Muscle of back (tissue), 11 donors: ENCODE data around the gene AJM1. TPM values are rescaled to one million over a fixed set of nuclear protein-coding genes. Genes with fewer than 3 reads are reported as not detected.

ENCODE experiments used
- DNase-seq, 3 donors: peaks; one replicate each; pipeline versions ENCODE4 v3.0.0 to v3.0.0-alpha.2; 2013
- polyA plus RNA-seq, 10 donors: library from polyadenylated mRNA; unstranded; fragments of 120-200 nt; gene quantifications; one replicate each; pipeline ENCODE4 v1.2.1, GENCODE V29; 2013; ENCODE audit not compliant: insufficient read length in 10 of 10

AJM1 gene
- polyA plus RNA-seq, 10 donors: 1.3 to 2.1 (median 1.7) TPM

- no peak for DNase-seq
Measured at GRCh38 chr9:136853596-136854112, 11.4 kb downstream of the AJM1 start.

DNA sequence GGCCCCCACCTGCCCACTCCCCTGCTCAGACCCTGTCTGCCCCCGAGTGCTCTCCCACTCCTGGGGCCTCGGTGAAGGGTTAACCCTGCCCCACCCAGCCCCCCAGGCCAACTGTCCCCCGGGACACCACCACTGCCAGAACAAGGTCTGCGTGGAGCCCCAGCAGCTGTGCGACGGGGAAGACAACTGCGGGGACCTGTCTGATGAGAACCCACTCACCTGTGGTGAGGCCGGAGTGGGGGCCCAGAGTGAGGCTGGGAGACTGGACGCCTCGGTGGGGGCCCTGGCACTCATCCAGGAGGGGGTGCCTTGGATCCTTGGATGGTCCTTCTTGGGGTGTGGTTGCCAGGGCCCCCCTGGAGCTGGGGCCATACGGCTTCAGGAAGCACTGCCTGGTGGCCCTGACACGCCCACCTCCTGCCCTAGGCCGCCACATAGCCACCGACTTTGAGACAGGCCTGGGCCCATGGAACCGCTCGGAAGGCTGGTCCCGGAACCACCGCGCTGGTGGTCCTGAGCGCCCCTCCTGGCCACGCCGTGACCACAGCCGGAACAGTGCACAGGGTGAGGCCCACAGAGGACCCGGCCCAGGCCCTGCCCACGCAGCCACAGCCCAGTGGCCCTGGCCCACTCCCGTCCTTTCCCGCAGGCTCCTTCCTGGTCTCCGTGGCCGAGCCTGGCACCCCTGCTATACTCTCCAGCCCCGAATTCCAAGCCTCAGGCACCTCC is 12.0 kb downstream of the AJM1 start:
- DNase-seq: peak in 1 of 3 donors; percentile 32

- no peak for DNase-seq
Measured at GRCh38 chr9:136854842-136855460, 12.7 kb downstream of the AJM1 start.

GRCh38 chr9:136855461-136856078 is 13.3 kb downstream of the AJM1 start:
- DNase-seq: peak in 1 of 3 donors; percentile 27

- no peak for DNase-seq
Measured at GRCh38 chr9:136856079-136856476, 13.8 kb downstream of the AJM1 start.

DNA sequence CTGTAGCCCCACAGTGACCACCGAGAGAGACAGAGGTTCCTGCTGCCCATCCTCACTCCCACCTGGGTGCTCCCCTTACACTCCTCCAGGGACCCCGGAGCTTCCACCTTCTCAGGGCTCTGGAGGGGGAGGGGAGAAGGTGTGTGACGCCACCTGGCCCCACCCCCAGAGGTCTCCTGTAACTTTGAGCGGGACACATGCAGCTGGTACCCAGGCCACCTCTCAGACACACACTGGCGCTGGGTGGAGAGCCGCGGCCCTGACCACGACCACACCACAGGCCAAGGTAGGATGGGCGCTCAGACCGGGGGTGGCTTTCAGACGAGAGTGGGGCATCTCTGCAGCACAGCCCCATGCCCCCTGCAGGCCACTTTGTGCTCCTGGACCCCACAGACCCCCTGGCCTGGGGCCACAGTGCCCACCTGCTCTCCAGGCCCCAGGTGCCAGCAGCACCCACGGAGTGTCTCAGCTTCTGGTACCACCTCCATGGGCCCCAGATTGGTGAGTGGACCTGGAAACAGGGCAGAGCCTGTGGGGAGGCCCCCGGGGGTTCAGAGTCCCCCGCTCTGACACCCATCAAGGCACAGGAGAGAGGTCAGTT is 14.4 kb downstream of the AJM1 start:
- DNase-seq: no peak

DNA sequence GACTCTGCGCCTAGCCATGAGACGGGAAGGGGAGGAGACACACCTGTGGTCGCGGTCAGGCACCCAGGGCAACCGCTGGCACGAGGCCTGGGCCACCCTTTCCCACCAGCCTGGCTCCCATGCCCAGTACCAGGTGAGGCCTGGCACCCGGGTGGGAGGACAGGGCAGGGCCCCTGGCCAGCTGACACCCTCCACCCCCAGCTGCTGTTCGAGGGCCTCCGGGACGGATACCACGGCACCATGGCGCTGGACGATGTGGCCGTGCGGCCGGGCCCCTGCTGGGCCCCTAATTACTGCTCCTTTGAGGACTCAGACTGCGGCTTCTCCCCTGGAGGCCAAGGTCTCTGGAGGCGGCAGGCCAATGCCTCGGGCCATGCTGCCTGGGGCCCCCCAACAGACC is 14.9 kb downstream of the AJM1 start:
- peak in 1 of 3 donors; percentile 9 for DNase-seq

- DNase-seq: peak in 1 of 3 donors; percentile 9
Measured at GRCh38 chr9:136857581-136858412, 15.5 kb downstream of the AJM1 start.

DNA sequence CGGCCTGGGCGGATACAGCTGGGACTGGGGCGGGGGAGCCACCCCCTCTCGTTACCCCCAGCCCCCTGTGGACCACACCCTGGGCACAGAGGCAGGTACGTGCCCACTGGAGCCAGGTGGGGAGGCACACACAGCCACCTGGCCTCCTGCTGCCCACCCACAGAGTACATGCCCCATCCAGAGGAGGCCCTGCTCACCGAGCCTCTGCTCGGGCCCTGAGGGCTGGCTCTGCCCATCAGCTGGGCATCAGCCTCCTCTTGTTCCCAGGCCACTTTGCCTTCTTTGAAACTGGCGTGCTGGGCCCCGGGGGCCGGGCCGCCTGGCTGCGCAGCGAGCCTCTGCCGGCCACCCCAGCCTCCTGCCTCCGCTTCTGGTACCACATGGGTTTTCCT is 16.2 kb downstream of the AJM1 start:
- no peak for DNase-seq

- peak in 1 of 3 donors; percentile 39 for DNase-seq
Measured at GRCh38 chr9:136858844-136859757, 16.8 kb downstream of the AJM1 start.

DNA sequence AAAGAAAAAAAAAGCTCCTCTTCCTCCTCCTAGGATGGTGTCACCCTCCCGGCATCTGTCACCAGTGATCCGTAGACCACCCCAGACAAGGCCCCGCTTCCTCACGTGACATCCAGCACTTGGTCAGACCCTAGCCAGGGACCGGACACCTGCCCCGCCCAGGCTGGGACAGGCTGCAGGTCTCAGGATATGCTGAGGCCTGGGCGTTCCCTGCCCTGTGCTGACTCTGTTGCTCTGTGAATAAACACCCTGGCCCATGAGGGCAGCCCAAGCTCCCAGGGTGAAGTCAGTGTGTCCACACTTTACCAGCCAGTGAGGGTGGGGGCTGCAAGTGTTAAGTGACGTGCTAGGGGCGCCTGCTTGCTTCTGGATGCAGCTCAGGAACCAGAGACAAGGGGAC is 18.3 kb downstream of the AJM1 start:
- no peak for DNase-seq

- no peak for DNase-seq
Measured at GRCh38 chr9:136860933-136861873, 18.9 kb downstream of the AJM1 start.

DNA sequence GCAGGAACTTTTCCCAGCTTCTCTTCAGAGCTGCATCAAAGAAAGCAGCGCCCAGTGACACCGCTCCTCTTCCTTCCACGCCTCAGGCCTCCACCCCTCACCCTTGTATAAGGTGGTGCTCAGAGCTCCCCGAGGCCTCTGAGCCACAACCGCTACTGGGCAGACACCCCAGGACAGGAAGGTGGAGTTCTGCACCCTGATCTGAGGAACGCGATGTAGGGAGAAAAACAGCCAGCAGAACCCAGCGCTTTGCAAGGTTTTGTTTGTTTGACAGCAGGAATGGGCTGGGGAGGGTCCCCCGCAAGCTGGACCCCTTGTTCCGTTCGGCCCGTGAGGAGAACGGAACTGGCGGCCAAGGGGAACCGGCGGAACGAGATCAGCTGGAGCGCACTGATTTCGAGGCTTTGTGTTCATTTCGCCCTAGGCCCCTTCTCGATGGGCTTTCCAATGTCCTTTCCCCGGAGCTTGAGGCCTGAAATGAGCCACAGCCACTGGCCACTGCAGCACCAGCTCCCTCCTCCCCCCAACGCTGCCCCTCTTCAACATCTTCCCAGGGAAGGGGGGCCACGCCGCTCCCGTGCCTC is 19.7 kb downstream of the AJM1 start:
- DNase-seq: no peak

DNA sequence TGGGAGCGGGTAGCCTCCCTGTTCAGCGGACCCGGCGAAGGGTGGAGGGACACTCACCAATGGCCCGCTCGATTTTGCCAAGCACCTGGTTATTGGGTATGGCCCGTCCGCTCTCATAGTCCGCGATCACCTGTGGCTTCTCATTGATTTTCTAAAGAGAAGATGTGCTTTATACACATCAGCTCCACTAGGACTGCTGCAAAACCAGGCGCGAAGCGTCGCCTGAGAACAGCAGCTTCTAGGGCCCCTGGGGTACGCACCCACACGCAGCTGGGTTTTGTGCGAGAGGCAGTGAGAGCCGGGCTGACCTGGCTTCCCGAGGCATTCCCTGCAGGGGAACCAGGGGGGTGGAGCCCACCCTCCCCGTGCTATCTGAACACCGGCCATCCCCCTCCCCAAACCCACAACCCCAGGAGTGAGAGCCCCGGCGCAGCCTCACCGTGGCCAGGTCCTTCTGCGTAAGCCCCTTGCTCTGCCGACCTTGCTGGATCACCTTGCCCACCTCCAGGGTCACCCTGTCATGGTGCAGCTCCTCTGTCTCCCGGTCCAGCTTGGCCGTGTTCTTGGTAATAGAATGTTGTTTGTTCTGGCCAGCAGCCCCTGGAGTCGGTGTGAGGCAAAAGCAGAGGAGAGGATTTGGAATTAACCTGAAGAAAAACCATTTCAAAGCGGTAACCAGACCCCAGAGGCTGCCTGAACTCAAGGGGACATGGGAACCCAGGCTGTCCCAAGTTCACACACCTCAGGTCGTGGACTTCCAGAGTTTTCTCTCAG is 20.8 kb downstream of the AJM1 start:
- DNase-seq: no peak

GRCh38 chr9:136863623-136864273 is 21.5 kb downstream of the AJM1 start:
- no peak for DNase-seq

DNA sequence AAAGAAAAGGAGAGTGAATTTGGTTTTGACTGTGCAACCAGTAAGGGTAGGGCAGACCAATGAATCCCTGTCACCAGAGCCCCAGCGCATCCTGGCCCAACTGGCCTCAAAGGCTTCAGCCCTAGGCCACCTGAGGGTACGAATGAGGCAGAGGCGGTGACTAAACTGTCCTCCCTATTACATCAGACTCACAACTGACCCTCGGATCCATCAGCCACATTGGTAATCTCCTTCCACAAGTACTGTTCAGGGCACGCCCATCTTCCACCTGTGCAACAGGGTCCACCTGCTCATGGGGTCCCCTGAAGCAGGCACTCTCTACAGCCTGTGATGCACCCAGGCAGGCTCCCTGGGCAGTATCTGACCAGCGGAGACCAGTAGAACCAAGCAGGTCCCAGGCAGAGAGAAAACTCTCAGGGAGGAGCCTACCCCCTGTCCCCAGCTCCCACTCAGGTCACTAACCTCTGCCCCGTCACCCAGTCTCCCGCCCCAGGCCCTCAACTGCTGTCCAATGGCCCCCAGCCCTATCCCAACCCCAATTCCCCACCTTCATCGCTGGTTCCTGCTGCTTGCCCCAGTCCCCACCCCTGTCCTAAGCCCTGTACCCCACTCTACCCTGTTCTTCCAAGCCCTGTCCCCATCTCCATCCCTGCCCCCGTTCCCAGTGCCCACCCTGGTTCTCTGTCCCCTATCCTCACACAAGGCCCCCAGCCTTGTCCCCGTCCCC is 22.9 kb downstream of the AJM1 start:
- DNase-seq: no peak

DNA sequence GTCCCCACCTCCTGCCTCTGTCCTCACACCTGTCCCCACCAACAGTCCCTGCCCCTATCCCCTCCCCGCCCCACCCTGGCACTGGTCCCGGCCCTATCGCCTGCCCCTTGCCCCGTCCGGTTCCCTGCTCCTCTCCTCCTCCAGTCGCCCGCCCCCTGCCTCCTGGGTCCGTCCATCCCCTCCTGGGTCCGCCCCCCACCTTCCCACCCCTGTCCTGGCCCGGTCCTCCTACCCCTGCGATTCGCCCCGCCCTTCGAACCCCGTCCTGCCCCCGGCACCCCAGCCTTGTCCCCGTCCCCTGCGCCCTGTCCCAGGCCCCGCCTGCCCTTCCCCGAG is 23.5 kb downstream of the AJM1 start:
- DNase-seq: no peak
